Endothelial cell (in vitro differentiated cells): ENCODE data around the gene BTG3. TPM values are rescaled to one million over a fixed set of nuclear protein-coding genes. Genes with fewer than 3 reads are reported as not detected.

Experiments
- DNase-seq: peaks from one replicate; pipeline ENCODE4 v3.0.0; 2021; ENCODE audit warnings: low spot score
- H3K27ac Mint-ChIP-seq: one replicate; pipeline ENCODE4 v1.8.0; 2021; ENCODE audit warnings: mixed read lengths, inconsistent platforms; ENCODE audit not compliant: unreplicated experiment
- H3K27me3 Mint-ChIP-seq: one replicate; pipeline ENCODE4 v1.8.0; 2021; ENCODE audit warnings: mild to moderate bottlenecking, moderate library complexity, mixed read lengths, inconsistent platforms; ENCODE audit not compliant: unreplicated experiment
- H3K36me3 Mint-ChIP-seq: one replicate; pipeline ENCODE4 v1.8.0; 2021; ENCODE audit warnings: mild to moderate bottlenecking, low read depth, mixed read lengths, inconsistent platforms; ENCODE audit not compliant: unreplicated experiment
- H3K4me1 Mint-ChIP-seq: one replicate; pipeline ENCODE4 v1.8.0; 2021; ENCODE audit warnings: mild to moderate bottlenecking, mixed read lengths, inconsistent platforms; ENCODE audit not compliant: unreplicated experiment
- H3K4me3 Mint-ChIP-seq: one replicate; pipeline ENCODE4 v1.8.0; 2021; ENCODE audit warnings: mild to moderate bottlenecking, mixed read lengths, inconsistent platforms; ENCODE audit not compliant: unreplicated experiment
- H3K9me3 Mint-ChIP-seq: one replicate; pipeline ENCODE4 v1.8.0; 2021; ENCODE audit warnings: mixed read lengths, inconsistent platforms; ENCODE audit not compliant: unreplicated experiment
- CTCF ChIP-seq: fragments of 200-600 bp; sonication (generic); IDR thresholded peaks from one replicate; pipeline ENCODE4 v1.5.0; 2021; ENCODE audit warnings: antibody characterized with exemption; ENCODE audit not compliant: unreplicated experiment
- total RNA-seq: library from RNA; stranded (reverse); fragmentation: NEBNext Ultra II Directional; extraction: Animal tissue kit (Norgen Biotek cat#: 25700); gene quantifications from one replicate; pipeline ENCODE4 v1.2.1, GENCODE V29; 2021; ENCODE audit not compliant: unreplicated experiment

BTG3 gene
- total RNA-seq, 1 donor from 2014 or later, result 18.5 TPM

- Mint-ChIP-seq H3K36me3 (no peaks in the 10 kb centered on the region), H3K9me3 (no peaks in the 10 kb centered on the region), H3K4me3 (no peak overlapping the region), H3K4me1 (no peaks in the 10 kb centered on the region), H3K27ac (no peak overlapping the region), H3K27me3 (peaks cover 4% of the 10 kb centered on the region)
- TF ChIP-seq CTCF, result no peak
- no peak for DNase-seq
These were observed 32.4 kb downstream of the BTG3 start for GRCh38 chr21:17580319-17580718.

DNA sequence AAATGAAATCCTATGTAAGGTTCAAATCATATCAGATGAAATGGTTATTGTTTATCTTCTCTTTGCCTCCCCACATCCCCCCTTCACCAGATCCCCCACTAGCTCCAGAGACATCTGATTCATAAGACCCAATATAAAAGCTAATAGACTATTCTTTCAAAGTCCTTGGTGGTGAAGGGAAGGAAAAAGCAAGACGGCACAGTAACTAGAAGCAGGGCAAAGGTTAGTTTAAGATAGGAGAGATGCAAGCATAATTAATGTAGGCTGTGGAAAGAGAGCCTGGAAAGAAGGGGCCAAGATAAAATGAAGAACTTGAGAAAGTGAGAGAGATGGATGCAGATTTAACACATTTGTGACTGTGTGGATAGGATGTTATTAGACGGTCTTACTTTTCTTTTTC, 33.8 kb downstream of the BTG3 start:
- Mint-ChIP-seq H3K4me1 (no peaks in the 10 kb centered on the region), H3K9me3 (no peaks in the 10 kb centered on the region), H3K27ac (no peak overlapping the region), H3K4me3 (no peak overlapping the region), H3K27me3 (peaks cover 4% of the 10 kb centered on the region), H3K36me3 (no peaks in the 10 kb centered on the region)
- DNase-seq, result no peak
- TF ChIP-seq CTCF, result no peak

- Mint-ChIP-seq H3K4me3 (no peak overlapping the region), H3K27me3 (peaks cover 4% of the 10 kb centered on the region), H3K4me1 (no peaks in the 10 kb centered on the region), H3K9me3 (no peaks in the 10 kb centered on the region), H3K27ac (no peak overlapping the region), H3K36me3 (no peaks in the 10 kb centered on the region)
- DNase-seq, result no peak
- no peak for TF ChIP-seq CTCF
These were observed 34.5 kb downstream of the BTG3 start for GRCh38 chr21:17578162-17578561.

DNA sequence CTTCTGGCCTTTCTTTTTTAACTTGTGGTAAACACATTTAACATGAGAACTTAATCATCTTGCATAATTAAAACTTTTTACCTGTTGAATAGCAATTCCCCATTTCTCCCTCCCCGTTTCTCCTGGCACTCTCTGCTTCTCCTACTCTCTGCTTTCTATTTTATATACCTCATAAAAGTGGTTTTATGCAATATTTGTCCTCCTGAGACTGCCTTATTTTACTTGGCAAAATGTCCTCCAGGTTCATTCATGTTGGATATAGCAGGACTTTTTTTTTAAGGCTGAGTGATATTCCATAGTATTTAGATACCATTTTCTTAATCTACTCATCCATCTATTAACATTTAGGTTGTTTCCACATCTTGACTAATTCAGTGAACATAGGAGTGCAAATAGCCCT, 35.0 kb downstream of the BTG3 start:
- no peak for DNase-seq
- Mint-ChIP-seq H3K27me3 (peaks cover 4% of the 10 kb centered on the region), H3K27ac (no peak overlapping the region), H3K4me3 (no peak overlapping the region), H3K36me3 (no peaks in the 10 kb centered on the region), H3K4me1 (no peaks in the 10 kb centered on the region), H3K9me3 (no peaks in the 10 kb centered on the region)
- no peak for TF ChIP-seq CTCF

GRCh38 chr21:17576080-17576835, 36.4 kb downstream of the BTG3 start:
- no peak for TF ChIP-seq CTCF
- no peak overlapping the region for H3K27ac Mint-ChIP-seq
- no peaks in the 10 kb centered on the region for H3K9me3 Mint-ChIP-seq
- no peaks in the 10 kb centered on the region for H3K36me3 Mint-ChIP-seq
- H3K4me1 Mint-ChIP-seq, result no peaks in the 10 kb centered on the region
- peaks cover 4% of the 10 kb centered on the region for H3K27me3 Mint-ChIP-seq
- no peak overlapping the region for H3K4me3 Mint-ChIP-seq
- DNase-seq, result no peak
